PC-3 (cell line): ENCODE data around the gene DCAF15. TPM values are rescaled to one million over a fixed set of nuclear protein-coding genes. Genes with fewer than 3 reads are reported as not detected.

ENCODE experiments used
- ATAC-seq: fragments of 200-7000 bp; cut with Tn5 transposase; 2 replicates; pipeline ENCODE4 v1.9.1; 2020; ENCODE audit warnings: mild to moderate bottlenecking, moderate library complexity
- BruUV-seq: library from RNA; stranded (reverse); fragments of 400-500 nt; replicated peaks from 2 replicates; lab custom pipeline; 2021; lab: Mats Ljungman, UMichigan
- CTCF ChIA-PET: fragments of 300-600 bp; sonication (Branson Sonifier 250); formaldehyde crosslinking; loops from one replicate; lab custom pipeline; 2022; ENCODE audit warnings: antibody characterized with exemption; lab: Charles Lee
- POLR2A ChIA-PET: fragments of 300-600 bp; sonication (Branson Sonifier 250); formaldehyde crosslinking; loops from one replicate; lab custom pipeline; 2022; ENCODE audit warnings: antibody characterized with exemption; ENCODE audit not compliant: unreplicated experiment; lab: Charles Lee
- DNase-seq: peaks from one replicate; pipeline ENCODE4 v3.0.0-alpha.2; 2015
- H2AFZ ChIP-seq: fragments of 300-600 bp; sonication (generic); 2 replicates; pipeline ENCODE4 v1.6.0; 2016; ENCODE audit warnings: antibody characterized with exemption, low read length
- H3F3A ChIP-seq: fragments of 300-600 bp; sonication (generic); one replicate; pipeline ENCODE4 v1.6.0; 2017; ENCODE audit warnings: antibody characterized with exemption, low read length, control low read depth, mild to moderate bottlenecking; ENCODE audit not compliant: unreplicated experiment
- H3K27ac ChIP-seq: fragments of 300-600 bp; sonication (generic); 2 replicates; pipeline ENCODE4 v1.5.1; 2016; ENCODE audit warnings: mild to moderate bottlenecking, low read length
- H3K27me3 ChIP-seq: fragments of 300-600 bp; sonication (generic); 2 replicates; pipeline ENCODE4 v1.6.1; 2016; ENCODE audit warnings: low read length, mixed read lengths
- H3K36me3 ChIP-seq: fragments of 300-600 bp; sonication (generic); 2 replicates; pipeline ENCODE4 v1.6.1; 2016; ENCODE audit warnings: low read depth, mixed run types, low read length, mixed read lengths
- H3K4me1 ChIP-seq: fragments of 300-600 bp; sonication (generic); 2 replicates; pipeline ENCODE4 v1.5.1; 2016; ENCODE audit warnings: low read length; ENCODE audit not compliant: insufficient read depth
- H3K4me2 ChIP-seq: fragments of 300-600 bp; sonication (generic); 2 replicates; pipeline ENCODE4 v1.6.0; 2016; ENCODE audit warnings: low read length
- H3K4me3 ChIP-seq: fragments of 300-600 bp; sonication (generic); 2 replicates; pipeline ENCODE4 v1.5.1; 2016; ENCODE audit warnings: mild to moderate bottlenecking, low read length, mixed read lengths
- H3K79me2 ChIP-seq: fragments of 300-600 bp; sonication (generic); 2 replicates; pipeline ENCODE4 v1.6.1; 2017; ENCODE audit warnings: low read length, mixed read lengths
- H3K9ac ChIP-seq: fragments of 300-600 bp; sonication (generic); 2 replicates; pipeline ENCODE4 v1.6.0; 2016; ENCODE audit warnings: mild to moderate bottlenecking, low read length
- H3K9me2 ChIP-seq: fragments of 300-600 bp; sonication (generic); replicated peaks from 2 replicates; pipeline ENCODE4 v1.6.1; 2016; ENCODE audit warnings: mixed run types, low read length, mixed read lengths
- H3K9me3 ChIP-seq: fragments of 300-600 bp; sonication (generic); 2 replicates; pipeline ENCODE4 v1.6.1; 2016; ENCODE audit warnings: low read length, mixed read lengths
- H4K20me1 ChIP-seq: fragments of 300-600 bp; sonication (generic); 2 replicates; pipeline ENCODE4 v1.6.1; 2016; ENCODE audit warnings: low read length, mixed read lengths
- CTCF ChIP-seq: fragments of 300-600 bp; sonication (generic); conservative IDR thresholded peaks from 2 replicates; pipeline ENCODE4 v1.5.1; 2017; ENCODE audit warnings: antibody characterized with exemption, low read depth, mild to moderate bottlenecking, low read length
- EZH2 ChIP-seq: fragments of 300-600 bp; sonication (generic); IDR thresholded peaks from one replicate; pipeline ENCODE4 v1.6.1; 2017; ENCODE audit warnings: antibody characterized with exemption, mild to moderate bottlenecking, low read length; ENCODE audit not compliant: unreplicated experiment
- EZH2phosphoT487 ChIP-seq: fragments of 300-600 bp; sonication (generic); IDR thresholded peaks from 2 replicates; pipeline ENCODE4 v1.6.1; 2018; ENCODE audit warnings: mild to moderate bottlenecking, antibody characterized with exemption, low read length, borderline replicate concordance
- intact Hi-C: fragments of 100-400 bp; cut with micrococcal nuclease; formaldehyde crosslinking; loops from 2 replicates; pipeline ENCODE4 v1.9.0; 2023
- total RNA-seq: library from RNA; depleted of rRNA; stranded (reverse); fragments of >200 nt; gene quantifications from 2 replicates; pipeline ENCODE4 v1.2.3, GENCODE V29; 2014

The DCAF15 gene
- total RNA-seq, 1 experiment from 2014 or later, result 50.8 TPM

DNA sequence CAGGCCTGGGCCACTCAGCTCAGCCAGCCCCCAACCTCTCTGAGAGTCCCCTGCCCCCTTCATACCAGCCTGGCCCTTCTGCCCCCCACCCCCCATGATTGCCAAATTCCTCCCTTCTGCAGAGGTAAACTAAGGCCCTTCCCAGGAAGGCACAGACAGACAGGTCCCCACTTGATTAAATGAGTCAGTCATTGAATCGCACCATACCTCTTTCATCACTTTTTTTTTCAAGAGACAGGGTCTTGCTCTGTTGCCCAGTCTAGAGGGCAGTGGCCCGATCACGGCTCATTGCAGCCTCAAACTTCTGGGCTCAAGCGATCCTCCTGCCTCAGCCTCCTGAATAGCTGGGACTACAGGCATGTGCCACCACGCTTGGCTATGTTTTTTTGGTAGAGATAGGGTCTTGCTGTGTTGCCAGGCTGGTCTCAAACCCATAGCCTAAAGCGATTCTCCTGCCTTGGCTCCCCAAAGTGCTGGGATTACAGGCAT lies 20.1 kb upstream of the DCAF15 start:
- ATAC-seq (no peak), DNase-seq (no peak)

GRCh38 chr19:13932911-13933393 lies 19.4 kb upstream of the DCAF15 start:
- ChIA-PET POLR2A (no interaction called here), CTCF (interaction anchor here (0.6 kb wide), 1 partner anchor 55 kb away, joined by 3 read pairs; no protein-coding TSS in a partner anchor)
- Histone ChIP-seq H3K9ac (no peak overlapping the region), H4K20me1 (no peaks in the 10 kb centered on the region), H3K9me3 (no peaks in the 10 kb centered on the region), H3K9me2 (no peaks in the 10 kb centered on the region), H3K79me2 (no peaks in the 10 kb centered on the region), H3K4me2 (no peak overlapping the region), H3K27me3 (no peaks in the 10 kb centered on the region), H3K27ac (no peak overlapping the region), H3K4me3 (no peak overlapping the region), H3K36me3 (no peaks in the 10 kb centered on the region), H2AFZ (no peak overlapping the region), H3K4me1 (no peaks in the 10 kb centered on the region), H3F3A (no peaks in the 10 kb centered on the region)
- BruUV-seq, result no TSS peak
- no peak for TF ChIP-seq EZH2
- no peak for TF ChIP-seq CTCF
- no peak for TF ChIP-seq EZH2phosphoT487
- intact Hi-C loops, result no loop called here
- no peak for ATAC-seq
- no peak for DNase-seq

More for the DNA sequence above, 20.1 kb upstream of the DCAF15 start:
- no peaks in the 10 kb centered on the region for H3K9me3 ChIP-seq
- no peak overlapping the region for H3K4me3 ChIP-seq
- H2AFZ ChIP-seq, result no peak overlapping the region
- no peaks in the 10 kb centered on the region for H3K79me2 ChIP-seq
- no peak overlapping the region for H3K27ac ChIP-seq
- no peaks in the 10 kb centered on the region for H4K20me1 ChIP-seq
- POLR2A ChIA-PET, result no interaction called here
- no peaks in the 10 kb centered on the region for H3K4me1 ChIP-seq
- TF ChIP-seq EZH2phosphoT487 (no peak), CTCF (no peak), EZH2 (no peak)
- no peaks in the 10 kb centered on the region for H3K27me3 ChIP-seq
- intact Hi-C loops, result no loop called here
- BruUV-seq, result no TSS peak
- no peaks in the 10 kb centered on the region for H3K9me2 ChIP-seq
- H3F3A ChIP-seq, result no peaks in the 10 kb centered on the region
- peaks cover 2% of the 10 kb centered on the region; the same call in 1 of the 2 replicates for H3K36me3 ChIP-seq
- CTCF ChIA-PET, result no interaction called here
- H3K4me2 ChIP-seq, result no peak overlapping the region
- no peak overlapping the region for H3K9ac ChIP-seq

- no peak for TF ChIP-seq EZH2phosphoT487
- no peak for TF ChIP-seq EZH2
- TF ChIP-seq CTCF, result no peak
- Histone ChIP-seq H4K20me1 (no peaks in the 10 kb centered on the region), H3K9ac (no peak overlapping the region), H3K36me3 (no peaks in the 10 kb centered on the region), H3F3A (no peaks in the 10 kb centered on the region), H2AFZ (no peak overlapping the region), H3K27me3 (no peaks in the 10 kb centered on the region), H3K27ac (no peak overlapping the region), H3K4me2 (no peak overlapping the region), H3K79me2 (no peaks in the 10 kb centered on the region), H3K9me2 (no peaks in the 10 kb centered on the region), H3K4me1 (no peaks in the 10 kb centered on the region), H3K9me3 (no peaks in the 10 kb centered on the region), H3K4me3 (no peak overlapping the region)
- POLR2A ChIA-PET, result no interaction called here
- CTCF ChIA-PET, result interaction anchor here (1.0 kb wide), 1 partner anchor 18 kb away, joined by 3 read pairs; no protein-coding TSS in a partner anchor
- no TSS peak for BruUV-seq
- DNase-seq, result no peak
- intact Hi-C loops, result no loop called here
- no peak for ATAC-seq
Measured at GRCh38 chr19:13934785-13935109, 17.6 kb upstream of the DCAF15 start.
